Chondrocyte (in vitro differentiated cells): ENCODE measurements around the gene MTURN. TPM values are rescaled to one million over a fixed set of nuclear protein-coding genes. Genes with fewer than 3 reads are reported as not detected.

Experiments used
- DNase-seq: peaks from one replicate; pipeline ENCODE4 v3.0.0; 2021; ENCODE audit warnings: mixed read lengths, low spot score
- H3K27ac Mint-ChIP-seq: one replicate; pipeline ENCODE4 v1.8.0; 2021; ENCODE audit warnings: mild to moderate bottlenecking, moderate library complexity, mixed read lengths; ENCODE audit not compliant: unreplicated experiment
- H3K27me3 Mint-ChIP-seq: 2 replicates; pipeline ENCODE4 v1.8.0; 2021; ENCODE audit warnings: low read depth, mixed read lengths
- H3K36me3 Mint-ChIP-seq: 2 replicates; pipeline ENCODE4 v1.8.0; 2021; ENCODE audit warnings: low read depth, mixed read lengths
- H3K4me1 Mint-ChIP-seq: 2 replicates; pipeline ENCODE4 v1.8.0; 2021; ENCODE audit warnings: low read depth, mild to moderate bottlenecking, mixed read lengths
- H3K4me3 Mint-ChIP-seq: one replicate; pipeline ENCODE4 v1.8.0; 2021; ENCODE audit warnings: mild to moderate bottlenecking, moderate library complexity, mixed read lengths; ENCODE audit not compliant: unreplicated experiment
- H3K9me3 Mint-ChIP-seq: 2 replicates; pipeline ENCODE4 v1.8.0; 2021; ENCODE audit warnings: low read depth, mixed read lengths
- total RNA-seq: library from RNA; stranded (reverse); gene quantifications from 3 replicates; pipeline ENCODE4 v1.2.1, GENCODE V29; 2021
- TF ChIP-seq, protein P1 (sequence below): fragments of 200-600 bp; sonication (generic); IDR thresholded peaks from 2 replicates; pipeline ENCODE4 v1.5.0; 2021; ENCODE audit warnings: antibody characterized with exemption, mild to moderate bottlenecking, moderate library complexity

Gene MTURN
- total RNA-seq, 1 donor from 2014 or later: 15.7 TPM

DNA sequence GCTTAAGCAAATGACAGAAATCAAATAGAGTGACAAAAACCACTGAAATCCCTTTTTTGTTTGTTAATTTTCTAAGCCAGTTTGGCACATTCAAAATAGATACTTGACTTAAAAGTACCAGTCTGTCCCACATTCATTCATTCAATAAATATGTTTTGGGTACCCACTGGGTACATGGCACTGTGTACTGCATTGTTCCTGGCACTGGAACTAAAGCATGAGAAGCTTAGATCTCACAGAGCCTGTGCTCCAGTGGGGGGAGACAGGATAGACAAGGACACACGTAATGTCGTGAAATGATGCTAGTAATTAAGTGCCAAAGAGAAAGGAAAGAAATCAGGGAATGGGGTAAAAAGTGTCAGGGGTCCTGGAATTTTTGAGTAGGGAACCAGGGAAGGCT, 13.0 kb downstream of the MTURN start:
- Mint-ChIP-seq H3K4me3 (no peak overlapping the region), H3K27ac (no peak overlapping the region), H3K9me3 (no peaks in the 10 kb centered on the region), H3K27me3 (no peaks in the 10 kb centered on the region), H3K4me1 (peaks cover 18% of the 10 kb centered on the region), H3K36me3 (peaks cover 10% of the 10 kb centered on the region)
- no peak for DNase-seq
- TF ChIP-seq, protein P1, sequence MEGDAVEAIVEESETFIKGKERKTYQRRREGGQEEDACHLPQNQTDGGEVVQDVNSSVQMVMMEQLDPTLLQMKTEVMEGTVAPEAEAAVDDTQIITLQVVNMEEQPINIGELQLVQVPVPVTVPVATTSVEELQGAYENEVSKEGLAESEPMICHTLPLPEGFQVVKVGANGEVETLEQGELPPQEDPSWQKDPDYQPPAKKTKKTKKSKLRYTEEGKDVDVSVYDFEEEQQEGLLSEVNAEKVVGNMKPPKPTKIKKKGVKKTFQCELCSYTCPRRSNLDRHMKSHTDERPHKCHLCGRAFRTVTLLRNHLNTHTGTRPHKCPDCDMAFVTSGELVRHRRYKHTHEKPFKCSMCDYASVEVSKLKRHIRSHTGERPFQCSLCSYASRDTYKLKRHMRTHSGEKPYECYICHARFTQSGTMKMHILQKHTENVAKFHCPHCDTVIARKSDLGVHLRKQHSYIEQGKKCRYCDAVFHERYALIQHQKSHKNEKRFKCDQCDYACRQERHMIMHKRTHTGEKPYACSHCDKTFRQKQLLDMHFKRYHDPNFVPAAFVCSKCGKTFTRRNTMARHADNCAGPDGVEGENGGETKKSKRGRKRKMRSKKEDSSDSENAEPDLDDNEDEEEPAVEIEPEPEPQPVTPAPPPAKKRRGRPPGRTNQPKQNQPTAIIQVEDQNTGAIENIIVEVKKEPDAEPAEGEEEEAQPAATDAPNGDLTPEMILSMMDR: no peak

DNA sequence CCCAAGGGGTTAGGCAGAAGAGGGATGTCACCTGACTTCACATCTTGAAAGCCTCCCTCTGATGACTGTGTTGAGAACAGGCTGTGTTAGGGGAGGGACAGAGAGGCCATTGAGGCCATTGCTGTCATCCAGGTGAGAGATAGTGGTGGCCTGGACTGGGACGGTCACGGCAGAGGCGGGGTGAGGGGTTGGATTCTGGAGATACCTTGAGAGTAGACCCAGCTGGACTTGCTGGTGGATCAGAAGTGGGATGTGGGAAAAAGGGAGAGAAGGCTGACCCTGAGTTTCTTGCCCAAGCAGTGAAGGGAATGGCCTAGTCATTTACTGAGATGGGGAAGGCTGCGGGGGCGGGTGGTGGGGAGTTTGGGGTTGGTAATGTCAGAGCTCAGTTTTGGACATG, 13.6 kb downstream of the MTURN start:
- Mint-ChIP-seq H3K36me3 (peaks cover 10% of the 10 kb centered on the region), H3K27ac (no peak overlapping the region), H3K4me1 (peaks cover 11% of the 10 kb centered on the region), H3K4me3 (no peak overlapping the region), H3K27me3 (no peaks in the 10 kb centered on the region), H3K9me3 (no peaks in the 10 kb centered on the region)
- no peak for DNase-seq
- TF ChIP-seq, protein P1: no peak

DNA sequence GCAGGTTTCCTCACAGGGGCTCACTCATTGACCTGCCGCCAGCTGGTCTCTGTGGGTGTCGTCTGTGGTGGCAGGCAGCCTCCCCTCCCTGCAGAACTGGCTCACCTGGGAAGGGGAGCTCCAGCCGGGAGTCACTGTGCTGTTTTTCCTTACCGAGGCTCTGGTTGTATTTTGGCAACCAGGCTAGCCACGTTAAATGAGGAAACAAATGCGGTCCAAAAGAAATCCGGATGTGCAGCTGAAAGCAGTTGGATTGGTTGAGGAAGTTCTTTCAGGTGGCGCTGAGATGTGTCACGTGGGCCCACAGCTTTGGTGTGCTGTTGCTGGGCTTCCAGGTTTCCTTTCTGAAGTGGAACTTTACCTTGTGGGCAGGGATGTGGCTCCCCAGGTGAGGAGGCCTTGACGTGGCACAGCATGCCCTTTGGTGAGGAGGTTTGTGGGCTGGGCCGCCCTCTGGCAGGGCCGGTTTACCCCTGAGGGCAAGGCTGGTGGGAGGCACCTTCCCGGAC, 14.2 kb downstream of the MTURN start:
- Mint-ChIP-seq H3K4me1 (peaks cover 5% of the 10 kb centered on the region), H3K4me3 (no peak overlapping the region), H3K36me3 (peaks cover 10% of the 10 kb centered on the region), H3K27me3 (no peaks in the 10 kb centered on the region), H3K27ac (no peak overlapping the region), H3K9me3 (no peaks in the 10 kb centered on the region)
- TF ChIP-seq, protein P1: no peak
- no peak for DNase-seq

DNA sequence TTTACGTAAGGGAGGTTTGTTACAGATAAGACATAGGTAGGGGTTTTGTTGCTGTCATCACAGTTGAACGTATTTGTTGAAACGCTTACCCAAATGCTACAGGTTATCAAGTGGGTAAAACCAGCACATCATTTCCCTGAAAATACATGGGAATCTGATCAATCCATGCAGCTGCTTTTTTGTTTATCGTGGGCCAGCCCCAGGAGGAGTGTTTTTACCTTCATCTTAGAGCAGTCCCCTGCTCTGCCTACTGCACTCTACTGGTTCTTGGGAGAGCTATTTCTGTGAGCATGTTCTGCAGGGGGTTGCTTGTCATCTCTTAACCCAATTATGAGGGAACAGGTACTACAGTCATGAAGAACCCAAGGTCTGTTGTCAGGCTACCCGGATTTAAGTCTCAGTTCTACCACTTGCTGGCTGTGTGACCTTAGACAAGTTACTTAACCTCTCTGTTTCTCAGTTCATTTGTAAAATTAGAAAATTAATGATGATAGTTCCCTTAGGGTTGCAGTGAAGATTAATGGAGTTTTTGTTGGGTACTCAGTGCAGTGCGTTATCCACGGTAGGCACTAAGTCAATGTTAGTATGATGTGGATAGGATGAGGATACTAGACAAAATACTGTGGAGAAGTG, 15.0 kb downstream of the MTURN start:
- no peaks in the 10 kb centered on the region for H3K27me3 Mint-ChIP-seq
- TF ChIP-seq, protein P1: no peak
- no peaks in the 10 kb centered on the region for H3K4me1 Mint-ChIP-seq
- no peak overlapping the region for H3K4me3 Mint-ChIP-seq
- no peak overlapping the region for H3K27ac Mint-ChIP-seq
- peaks cover 10% of the 10 kb centered on the region for H3K36me3 Mint-ChIP-seq
- no peak for DNase-seq
- no peaks in the 10 kb centered on the region for H3K9me3 Mint-ChIP-seq

DNA sequence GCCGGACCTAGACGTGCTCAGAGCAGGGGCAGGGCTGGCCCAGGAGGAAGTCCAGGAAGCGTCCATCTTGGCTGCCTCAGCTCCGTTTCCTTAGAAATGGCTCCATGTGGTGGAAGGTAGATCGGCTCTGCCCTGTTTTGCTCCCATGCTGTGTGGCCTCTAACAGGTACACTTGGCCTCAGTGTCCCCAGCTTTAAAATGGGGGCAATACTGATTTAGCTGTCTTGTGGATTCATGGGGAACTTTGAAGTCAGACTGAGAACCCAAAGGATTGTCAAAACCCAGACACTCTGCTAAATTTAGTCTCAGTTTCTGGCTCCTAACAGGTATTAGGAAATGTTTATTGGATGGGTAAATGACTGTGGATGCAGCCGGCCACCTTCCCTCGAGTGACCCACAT, 15.9 kb downstream of the MTURN start:
- TF ChIP-seq, protein P1: no peak
- Mint-ChIP-seq H3K36me3 (peaks cover 12% of the 10 kb centered on the region), H3K9me3 (no peaks in the 10 kb centered on the region), H3K27ac (no peak overlapping the region), H3K4me1 (no peaks in the 10 kb centered on the region), H3K27me3 (no peaks in the 10 kb centered on the region), H3K4me3 (no peak overlapping the region)
- DNase-seq: no peak
